Activated CD4-positive, alpha-beta T cell treated with anti-CD3 and anti-CD28 coated beads, Interleukin-2, amount 10 ng/mL, durations not matched to agents 24 days and 14 days (primary cell): ENCODE results near the gene SURF2. TPM values are rescaled to one million over a fixed set of nuclear protein-coding genes. Genes with fewer than 3 reads are reported as not detected.

ENCODE experiments used
- DNase-seq: peaks from one replicate; pipeline ENCODE4 v3.0.0; 2022
- H3K27ac Mint-ChIP-seq: one replicate; pipeline ENCODE4 v1.8.0; 2022; ENCODE audit warnings: mild to moderate bottlenecking, mixed read lengths
- H3K27me3 Mint-ChIP-seq: one replicate; pipeline ENCODE4 v1.8.0; 2022; ENCODE audit warnings: mixed read lengths
- H3K36me3 Mint-ChIP-seq: one replicate; pipeline ENCODE4 v1.8.0; 2022; ENCODE audit warnings: low read depth, mild to moderate bottlenecking, mixed read lengths
- H3K4me1 Mint-ChIP-seq: one replicate; pipeline ENCODE4 v1.8.0; 2021; ENCODE audit warnings: mixed read lengths
- H3K4me3 Mint-ChIP-seq: one replicate; pipeline ENCODE4 v1.8.0; 2022; ENCODE audit warnings: mild to moderate bottlenecking, moderate library complexity, mixed read lengths
- H3K9me3 Mint-ChIP-seq: one replicate; pipeline ENCODE4 v1.8.0; 2021; ENCODE audit warnings: mixed read lengths
- intact Hi-C: fragments of 100-400 bp; cut with micrococcal nuclease; formaldehyde crosslinking; loops from one replicate; pipeline ENCODE4 v1.15.1; 2023
- total RNA-seq: library from RNA; stranded (reverse); gene quantifications from 2 replicates; pipeline ENCODE4 v1.2.3, GENCODE V29; 2022

SURF2 gene
- total RNA-seq, 1 donor from 2014 or later = 28.5 TPM

- peak; percentile 62 for DNase-seq
- H3K27ac Mint-ChIP-seq = no peak overlapping the region
- peaks cover 20% of the 10 kb centered on the region for H3K4me1 Mint-ChIP-seq
- no peaks in the 10 kb centered on the region for H3K27me3 Mint-ChIP-seq
- peaks cover 61% of the 10 kb centered on the region for H3K36me3 Mint-ChIP-seq
- no peaks in the 10 kb centered on the region for H3K9me3 Mint-ChIP-seq
- H3K4me3 Mint-ChIP-seq = no peak overlapping the region
- intact Hi-C loops = no loop called here
These were observed 13.8 kb upstream of the SURF2 start for GRCh38 chr9:133342570-133342969.

GRCh38 chr9:133344071-133344470 lies 12.3 kb upstream of the SURF2 start:
- peaks cover 26% of the 10 kb centered on the region for H3K4me1 Mint-ChIP-seq
- no peak overlapping the region for H3K4me3 Mint-ChIP-seq
- no peaks in the 10 kb centered on the region for H3K9me3 Mint-ChIP-seq
- intact Hi-C loops = no loop called here
- no peak for DNase-seq
- peaks cover 67% of the 10 kb centered on the region for H3K36me3 Mint-ChIP-seq
- no peak overlapping the region for H3K27ac Mint-ChIP-seq
- H3K27me3 Mint-ChIP-seq = peaks cover 2% of the 10 kb centered on the region

GRCh38 chr9:133344979-133345378 lies 11.4 kb upstream of the SURF2 start:
- Mint-ChIP-seq H3K9me3 (no peaks in the 10 kb centered on the region), H3K36me3 (peaks cover 67% of the 10 kb centered on the region), H3K4me3 (no peak overlapping the region), H3K4me1 (peaks cover 35% of the 10 kb centered on the region), H3K27me3 (peaks cover 2% of the 10 kb centered on the region), H3K27ac (no peak overlapping the region)
- intact Hi-C loops = no loop called here
- no peak for DNase-seq

GRCh38 chr9:133345596-133345995 lies 10.8 kb upstream of the SURF2 start:
- DNase-seq = no peak
- H3K4me1 Mint-ChIP-seq = peaks cover 36% of the 10 kb centered on the region
- no peak overlapping the region for H3K4me3 Mint-ChIP-seq
- no peaks in the 10 kb centered on the region for H3K9me3 Mint-ChIP-seq
- peaks cover 67% of the 10 kb centered on the region for H3K36me3 Mint-ChIP-seq
- H3K27ac Mint-ChIP-seq = no peak overlapping the region
- intact Hi-C loops = no loop called here
- H3K27me3 Mint-ChIP-seq = peaks cover 2% of the 10 kb centered on the region

- peak overlapping the region; percentile 100 for H3K4me3 Mint-ChIP-seq
- H3K9me3 Mint-ChIP-seq = no peaks in the 10 kb centered on the region
- H3K27me3 Mint-ChIP-seq = peaks cover 2% of the 10 kb centered on the region
- intact Hi-C loops = no loop called here
- peaks cover 33% of the 10 kb centered on the region for H3K4me1 Mint-ChIP-seq
- no peak for DNase-seq
- H3K36me3 Mint-ChIP-seq = peaks cover 69% of the 10 kb centered on the region
- H3K27ac Mint-ChIP-seq = peak overlapping the region; percentile 89
These were observed 10.1 kb upstream of the SURF2 start for GRCh38 chr9:133346021-133346785.

- Mint-ChIP-seq H3K4me1 (peaks cover 35% of the 10 kb centered on the region), H3K27me3 (peaks cover 2% of the 10 kb centered on the region), H3K36me3 (peaks cover 72% of the 10 kb centered on the region), H3K27ac (peak overlapping the region; percentile 95), H3K4me3 (peak overlapping the region; percentile 100), H3K9me3 (no peaks in the 10 kb centered on the region)
- intact Hi-C loops = no loop called here
- peak; percentile 84 for DNase-seq
These were observed 8.8 kb upstream of the SURF2 start for GRCh38 chr9:133347515-133347984.

- Mint-ChIP-seq H3K4me3 (peak within 1 kb of the TSS; percentile 100), H3K27ac (peak within 1 kb of the TSS; percentile 95), H3K9me3 (no peaks in the 10 kb centered on the region), H3K4me1 (peaks cover 39% of the 10 kb centered on the region), H3K27me3 (peaks cover 2% of the 10 kb centered on the region), H3K36me3 (peaks cover 75% of the 10 kb centered on the region)
- intact Hi-C loops = loop anchor here (1.0 kb wide), 4 partner anchors 8 to 28 kb away; partner anchors contain the start of genes STKLD1, SURF1, SURF2 and SURF4
- DNase-seq = peak; percentile 97
These were observed 8.2 kb upstream of the SURF2 start, which contains the start of the genes MED22 and RPL7A for GRCh38 chr9:133347985-133348717. Gene MED22 (minus strand): TSS chr9:133348131. CDS start chr9:133346662, 1,469 bp downstream. Gene RPL7A (plus strand): TSS chr9:133348218. CDS start chr9:133348244, 26 bp downstream.

- Mint-ChIP-seq H3K4me3 (peak overlapping the region; percentile 100), H3K9me3 (no peaks in the 10 kb centered on the region), H3K36me3 (peaks cover 78% of the 10 kb centered on the region), H3K27me3 (peaks cover 2% of the 10 kb centered on the region), H3K4me1 (peaks cover 42% of the 10 kb centered on the region), H3K27ac (peak overlapping the region; percentile 95)
- intact Hi-C loops = loop anchor here (1.0 kb wide), 4 partner anchors 7 to 27 kb away; partner anchors contain the start of genes STKLD1, SURF1, SURF2 and SURF4
- no peak for DNase-seq
These were observed 7.4 kb upstream of the SURF2 start for GRCh38 chr9:133348718-133349573.

GRCh38 chr9:133349965-133350616 lies 6.3 kb upstream of the SURF2 start:
- peak overlapping the region; percentile 100 for H3K4me3 Mint-ChIP-seq
- peaks cover 72% of the 10 kb centered on the region for H3K36me3 Mint-ChIP-seq
- peaks cover 46% of the 10 kb centered on the region for H3K4me1 Mint-ChIP-seq
- no peak for DNase-seq
- peak overlapping the region; percentile 72 for H3K27ac Mint-ChIP-seq
- no peaks in the 10 kb centered on the region for H3K9me3 Mint-ChIP-seq
- H3K27me3 Mint-ChIP-seq = peaks cover 2% of the 10 kb centered on the region
- intact Hi-C loops = loop anchor here (10.0 kb wide), 1 partner anchor 325 kb away; no protein-coding TSS in a partner anchor

- Mint-ChIP-seq H3K4me3 (no peak overlapping the region), H3K36me3 (peaks cover 65% of the 10 kb centered on the region), H3K27ac (no peak overlapping the region), H3K9me3 (no peaks in the 10 kb centered on the region), H3K27me3 (peaks cover 2% of the 10 kb centered on the region), H3K4me1 (peaks cover 43% of the 10 kb centered on the region)
- DNase-seq = no peak
- intact Hi-C loops = loop anchor here (10.0 kb wide), 1 partner anchor 327 kb away; no protein-coding TSS in a partner anchor
These were observed 4.8 kb upstream of the SURF2 start for GRCh38 chr9:133351526-133351907.

- intact Hi-C loops = loop anchor here (10.0 kb wide), 1 partner anchor 327 kb away; no protein-coding TSS in a partner anchor
- no peaks in the 10 kb centered on the region for H3K9me3 Mint-ChIP-seq
- peak; percentile 76 for DNase-seq
- peaks cover 2% of the 10 kb centered on the region for H3K27me3 Mint-ChIP-seq
- H3K4me3 Mint-ChIP-seq = no peak overlapping the region
- peaks cover 37% of the 10 kb centered on the region for H3K4me1 Mint-ChIP-seq
- no peak overlapping the region for H3K27ac Mint-ChIP-seq
- H3K36me3 Mint-ChIP-seq = peaks cover 59% of the 10 kb centered on the region
These were observed 4.3 kb upstream of the SURF2 start for GRCh38 chr9:133351908-133352634.

GRCh38 chr9:133352635-133353340 lies 3.6 kb upstream of the SURF2 start:
- Mint-ChIP-seq H3K4me1 (peaks cover 39% of the 10 kb centered on the region), H3K4me3 (no peak overlapping the region), H3K9me3 (no peaks in the 10 kb centered on the region), H3K27me3 (peaks cover 2% of the 10 kb centered on the region), H3K27ac (peak overlapping the region; percentile 48), H3K36me3 (peaks cover 60% of the 10 kb centered on the region)
- intact Hi-C loops = loop anchor here (10.0 kb wide), 1 partner anchor 328 kb away; no protein-coding TSS in a partner anchor
- no peak for DNase-seq
